ENCODE measurements around the gene VKORC1L1. TPM values are rescaled to one million over a fixed set of nuclear protein-coding genes. Genes with fewer than 3 reads are reported as not detected.
"Not testable (repeated sequence)": the region's sequence is repeated elsewhere in the genome, so short reads cannot be mapped to it uniquely, and the experiment has no call there.

VKORC1L1 gene
- total and polyA plus RNA-seq, 9 of the 15 experiments (the other 6 are each of a cell fraction or from before 2014, with no cell fraction given) = 6.8 to 36.5 (median 19.3) TPM

DNA sequence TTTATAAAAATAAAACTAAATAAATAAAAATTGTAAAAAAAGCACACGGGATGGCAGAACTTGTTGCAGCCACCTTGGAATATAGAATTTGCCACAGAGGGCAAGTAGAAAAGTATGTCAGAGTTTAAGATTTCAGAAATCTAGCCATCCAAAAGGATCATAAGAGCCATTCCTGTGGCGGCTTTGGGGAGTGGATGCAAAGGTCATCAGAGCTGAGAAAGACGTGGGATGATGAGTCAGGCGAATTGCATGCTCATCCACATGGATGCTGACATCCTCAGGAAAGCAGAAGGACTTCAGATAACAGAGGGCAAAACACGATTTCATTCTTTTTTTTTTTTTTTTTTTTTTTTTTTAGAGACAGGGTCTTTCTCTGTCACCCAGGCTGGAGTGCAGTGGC, 3.6 kb upstream of the VKORC1L1 start:
- H3K9me1 ChIP-seq (ENCODE audit: control insufficient read depth, insufficient read depth, low read length); H3K27ac ChIP-seq (ENCODE audit: extremely low read depth, low read depth, low read length); FAIRE-seq; H3K4me3 ChIP-seq; H3K27me3 ChIP-seq (ENCODE audit: control insufficient read depth in 2 of 2, insufficient read depth in 2 of 2, low read length in 2 of 2); POLR2A ChIA-PET; H3K36me3 ChIP-seq (ENCODE audit: control insufficient read depth, insufficient read depth, low read length); in situ Hi-C loops (cut with MboI); H3K4me1 ChIP-seq (replicated peaks in 1 of 2; ENCODE audit: control insufficient read depth in 2 of 2, insufficient read depth in 2 of 2, low read length in 2 of 2); DNase-seq (ENCODE audit: extremely low read depth in 1 of 4, low spot score in 3 of 4); intact Hi-C loops (cut with micrococcal nuclease); H4K20me1 ChIP-seq (replicated peaks; ENCODE audit: control insufficient read depth, insufficient read depth, low read length); ATAC-seq; H3K4me2 ChIP-seq (ENCODE audit: insufficient read depth, low read length); H3K9me3 ChIP-seq (replicated peaks; ENCODE audit: control insufficient read depth, insufficient read depth, low read depth, low read length); H2AFZ ChIP-seq (ENCODE audit: low read depth, low read length); CTCF ChIA-PET (ENCODE audit: low intra/inter-chr PET ratio); BruUV-seq (replicated peaks); H3K9ac ChIP-seq (ENCODE audit: insufficient read depth in 1 of 2, low read depth in 2 of 2, low read length in 2 of 2): not testable (repeated sequence)
- H3K79me2 ChIP-seq (ENCODE audit: control insufficient read depth, insufficient read depth, low read length) = peaks cover 11% of the 10 kb centered on the region
- WGBS (ENCODE audit: insufficient coverage, low coverage, missing lambda C conversion rate) = 14% methylated on average over 5 of the region's 5 CpGs
- 0 out of 2 replicates have a peak, but pooled peaks have one; percentile 25 for TF ChIP-seq ZNF316 (IDR thresholded peaks at IDR 0.05)
- TF ChIP-seq NFE2 (IDR thresholded peaks at IDR 0.05; ENCODE audit: low read depth) = 0 out of 2 replicates have a peak, but pooled peaks have one; percentile 8
- TF ChIP-seq, protein P1, sequence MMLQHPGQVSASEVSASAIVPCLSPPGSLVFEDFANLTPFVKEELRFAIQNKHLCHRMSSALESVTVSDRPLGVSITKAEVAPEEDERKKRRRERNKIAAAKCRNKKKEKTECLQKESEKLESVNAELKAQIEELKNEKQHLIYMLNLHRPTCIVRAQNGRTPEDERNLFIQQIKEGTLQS (IDR thresholded peaks at IDR 0.05) = peak; percentile 50
- TF ChIP-seq, protein P1 (CRISPR knock-in tag; conservative IDR thresholded peaks at IDR 0.05) = not testable (repeated sequence)
- 0 out of 2 replicates have a peak, but pooled peaks have one; percentile 9 for TF ChIP-seq ARID1B (IDR thresholded peaks at IDR 0.05)
- peak; percentile 47; the same call in 1 of the 2 replicates for TF ChIP-seq C11orf30 (IDR thresholded peaks at IDR 0.05; ENCODE audit: low read depth)
